HG02642 (cell line): ENCODE measurements around the gene TF.
"Not testable (repeated sequence)": the region's sequence is repeated elsewhere in the genome, so short reads cannot be mapped to it uniquely, and the experiment has no call there.

ENCODE experiments used
- ATAC-seq: cut with Tn5 transposase; IDR thresholded peaks from one replicate; pipeline ENCODE4 v1.9.1; 2021; ENCODE audit warnings: mild to moderate bottlenecking; ENCODE audit not compliant: unreplicated experiment, poor library complexity

The TF gene

GRCh38 chr3:133745981-133746711, at the start of gene TF:
TF (plus strand) TSS chr3:133746393; CDS start chr3:133746441, 48 bp downstream.
- no peak for ATAC-seq

GRCh38 chr3:133697960-133698359, 48.2 kb upstream of the TF start:
- ATAC-seq: no peak

- ATAC-seq: no peak
Measured at GRCh38 chr3:133699467-133699866, 46.7 kb upstream of the TF start.

- no peak for ATAC-seq
Measured at GRCh38 chr3:133699903-133700302, 46.3 kb upstream of the TF start.

- ATAC-seq: no peak
Measured at GRCh38 chr3:133700351-133700750, 45.8 kb upstream of the TF start.

GRCh38 chr3:133701435-133702358, 44.5 kb upstream of the TF start:
- ATAC-seq: no peak

GRCh38 chr3:133703915-133704314, 42.3 kb upstream of the TF start:
- no peak for ATAC-seq

- ATAC-seq: no peak
Measured at GRCh38 chr3:133706033-133706432, 40.2 kb upstream of the TF start.

GRCh38 chr3:133709139-133709750, 36.9 kb upstream of the TF start:
- no peak for ATAC-seq

- ATAC-seq: no peak
Measured at GRCh38 chr3:133711013-133711412, 35.2 kb upstream of the TF start.

GRCh38 chr3:133712017-133712416, 34.2 kb upstream of the TF start:
- ATAC-seq: no peak

GRCh38 chr3:133713347-133713746, 32.8 kb upstream of the TF start:
- no peak for ATAC-seq

- ATAC-seq: no peak
Measured at GRCh38 chr3:133717424-133717823, 28.8 kb upstream of the TF start.

GRCh38 chr3:133722935-133723334, 23.3 kb upstream of the TF start:
- ATAC-seq: no peak

GRCh38 chr3:133730993-133731392, 15.2 kb upstream of the TF start:
- no peak for ATAC-seq

- not testable (repeated sequence) for ATAC-seq
Measured at GRCh38 chr3:133732231-133732630, 14.0 kb upstream of the TF start.

GRCh38 chr3:133733226-133733625, 13.0 kb upstream of the TF start:
- no peak for ATAC-seq

- ATAC-seq: no peak
Measured at GRCh38 chr3:133734305-133734704, 11.9 kb upstream of the TF start.

- ATAC-seq: no peak
Measured at GRCh38 chr3:133742351-133743091, 3.7 kb upstream of the TF start.

- no peak for ATAC-seq
Measured at GRCh38 chr3:133744241-133744640, 2.0 kb upstream of the TF start.
